Kidney (tissue), 14 donors: ENCODE results near the gene OR2H2. TPM values are rescaled to one million over a fixed set of nuclear protein-coding genes. Genes with fewer than 3 reads are reported as not detected.

Experiments
- DNase-seq, 5 donors: peaks; one replicate each; pipeline ENCODE4 v3.0.0-alpha.2; 2013 to 2020
- FAIRE-seq: peaks from 2 replicates; lab custom pipeline; 2012; peaks lifted over from hg19 to GRCh38; lab: Jason Lieb, UNC
- H3K27ac ChIP-seq, 2 donors: one replicate each; pipeline ENCODE4 v1.7.0; 2013; ENCODE audit warnings: low read depth in 2 of 2, low read length in 2 of 2, inconsistent platforms in 1 of 2
- H3K27me3 ChIP-seq: one replicate; pipeline ENCODE4 v1.7.1; 2013; ENCODE audit warnings: low read length, inconsistent platforms; ENCODE audit not compliant: control insufficient read depth, insufficient read depth
- H3K36me3 ChIP-seq, 3 donors: one replicate each; pipeline versions ENCODE4 v1.7.0 to v1.7.1; 2013; ENCODE audit warnings: low read length in 3 of 3, control low read depth in 1 of 3, inconsistent platforms in 1 of 3; ENCODE audit not compliant: insufficient read depth in 3 of 3, control insufficient read depth in 2 of 3
- H3K4me1 ChIP-seq, 3 donors: one replicate each; pipeline versions ENCODE4 v1.7.0 to v1.7.1; 2013; ENCODE audit warnings: low read length in 3 of 3, inconsistent platforms in 1 of 3, low read depth in 1 of 3; ENCODE audit not compliant: control insufficient read depth in 2 of 3, insufficient read depth in 2 of 3
- H3K4me3 ChIP-seq, 3 donors: one replicate each; pipeline versions ENCODE4 v1.7.0 to v1.8.1; 2013; ENCODE audit warnings: low read length in 3 of 3, control low read depth in 1 of 3, inconsistent platforms in 1 of 3
- H3K9ac ChIP-seq, 3 donors: one replicate each; pipeline versions ENCODE4 v1.7.0 to v1.7.1; 2013; ENCODE audit warnings: low read length in 3 of 3, control low read depth in 1 of 3, inconsistent platforms in 1 of 3
- H3K9me3 ChIP-seq, 3 donors: one replicate each; pipeline versions ENCODE4 v1.7.0 to v1.7.1; 2013; ENCODE audit warnings: low read length in 3 of 3, control low read depth in 1 of 3, inconsistent platforms in 1 of 3; ENCODE audit not compliant: control insufficient read depth in 2 of 3, insufficient read depth in 1 of 3
- intact Hi-C: fragments of 100-400 bp; cut with DNase I; formaldehyde crosslinking; loops from one replicate; pipeline ENCODE4 v1.11.1; 2022
- polyA plus RNA-seq: library from polyadenylated mRNA; stranded (reverse); fragments of 350-450 nt; fragmentation: Illumina TruSeq; extraction: RNeasy Lipid Tissue Mini Kit (QIAGEN cat#74804); gene quantifications from one replicate; pipeline ENCODE4 v1.2.3, GENCODE V29; 2014; ENCODE audit warnings: low read depth, low replicate concordance; ENCODE audit not compliant: insufficient read depth
- total RNA-seq: library from RNA; stranded (reverse); fragmentation: NEBNext Ultra II Directional; extraction: Animal tissue kit (Norgen Biotek cat#: 25700); gene quantifications from one replicate; pipeline ENCODE4 v1.2.1, GENCODE V29; 2021
- TF ChIP-seq, protein P1 (sequence below): IDR thresholded peaks from 3 replicates; pipeline ENCODE4 v1.5.1; 2012; ENCODE audit warnings: mild to moderate bottlenecking, moderate library complexity, borderline replicate concordance; ENCODE audit not compliant: insufficient read depth; ENCODE audit errors: extremely low read depth
- donor health status: control.
- donor health status: control.
- donor health status: control.
- donor health status: control.
- donor health status: control.
- donor health status: DM: yes; HTN: yes; CAD: no.
- donor health status: Normal renal cell carcinoma (clear cell type).

Gene OR2H2
- total and polyA plus RNA-seq, 2 donors from 2014 or later: not detected

DNA sequence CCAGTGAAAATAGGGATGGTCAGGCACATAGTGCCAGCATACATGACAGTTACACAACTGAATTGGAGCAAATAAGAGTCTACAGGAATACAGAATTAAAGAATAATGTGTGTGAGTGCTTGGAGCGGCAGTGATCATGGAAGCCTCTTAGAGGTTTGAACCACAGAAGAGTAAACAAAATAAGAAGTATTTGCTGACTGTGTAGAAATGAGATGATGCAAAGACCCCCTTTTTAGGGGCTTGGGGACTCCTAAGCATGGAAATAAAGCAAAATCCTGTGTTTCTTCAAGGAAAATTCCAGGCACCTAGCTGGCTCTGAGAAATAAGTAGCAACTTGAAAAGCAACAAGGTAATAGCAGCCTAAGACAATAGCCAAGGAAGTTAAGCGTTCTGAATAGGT, 6.8 kb downstream of the OR2H2 start:
- no peaks in the 10 kb centered on the region for H3K4me1 ChIP-seq
- H3K9ac ChIP-seq: no peak overlapping the region
- no peak for DNase-seq
- intact Hi-C loops: no loop called here
- TF ChIP-seq, protein P1, sequence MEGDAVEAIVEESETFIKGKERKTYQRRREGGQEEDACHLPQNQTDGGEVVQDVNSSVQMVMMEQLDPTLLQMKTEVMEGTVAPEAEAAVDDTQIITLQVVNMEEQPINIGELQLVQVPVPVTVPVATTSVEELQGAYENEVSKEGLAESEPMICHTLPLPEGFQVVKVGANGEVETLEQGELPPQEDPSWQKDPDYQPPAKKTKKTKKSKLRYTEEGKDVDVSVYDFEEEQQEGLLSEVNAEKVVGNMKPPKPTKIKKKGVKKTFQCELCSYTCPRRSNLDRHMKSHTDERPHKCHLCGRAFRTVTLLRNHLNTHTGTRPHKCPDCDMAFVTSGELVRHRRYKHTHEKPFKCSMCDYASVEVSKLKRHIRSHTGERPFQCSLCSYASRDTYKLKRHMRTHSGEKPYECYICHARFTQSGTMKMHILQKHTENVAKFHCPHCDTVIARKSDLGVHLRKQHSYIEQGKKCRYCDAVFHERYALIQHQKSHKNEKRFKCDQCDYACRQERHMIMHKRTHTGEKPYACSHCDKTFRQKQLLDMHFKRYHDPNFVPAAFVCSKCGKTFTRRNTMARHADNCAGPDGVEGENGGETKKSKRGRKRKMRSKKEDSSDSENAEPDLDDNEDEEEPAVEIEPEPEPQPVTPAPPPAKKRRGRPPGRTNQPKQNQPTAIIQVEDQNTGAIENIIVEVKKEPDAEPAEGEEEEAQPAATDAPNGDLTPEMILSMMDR: no peak
- H3K9me3 ChIP-seq: no peaks in the 10 kb centered on the region
- no peaks in the 10 kb centered on the region for H3K36me3 ChIP-seq
- no peak overlapping the region for H3K4me3 ChIP-seq
- H3K27me3 ChIP-seq: no peaks in the 10 kb centered on the region
- no peak for FAIRE-seq
- H3K27ac ChIP-seq: no peak overlapping the region

DNA sequence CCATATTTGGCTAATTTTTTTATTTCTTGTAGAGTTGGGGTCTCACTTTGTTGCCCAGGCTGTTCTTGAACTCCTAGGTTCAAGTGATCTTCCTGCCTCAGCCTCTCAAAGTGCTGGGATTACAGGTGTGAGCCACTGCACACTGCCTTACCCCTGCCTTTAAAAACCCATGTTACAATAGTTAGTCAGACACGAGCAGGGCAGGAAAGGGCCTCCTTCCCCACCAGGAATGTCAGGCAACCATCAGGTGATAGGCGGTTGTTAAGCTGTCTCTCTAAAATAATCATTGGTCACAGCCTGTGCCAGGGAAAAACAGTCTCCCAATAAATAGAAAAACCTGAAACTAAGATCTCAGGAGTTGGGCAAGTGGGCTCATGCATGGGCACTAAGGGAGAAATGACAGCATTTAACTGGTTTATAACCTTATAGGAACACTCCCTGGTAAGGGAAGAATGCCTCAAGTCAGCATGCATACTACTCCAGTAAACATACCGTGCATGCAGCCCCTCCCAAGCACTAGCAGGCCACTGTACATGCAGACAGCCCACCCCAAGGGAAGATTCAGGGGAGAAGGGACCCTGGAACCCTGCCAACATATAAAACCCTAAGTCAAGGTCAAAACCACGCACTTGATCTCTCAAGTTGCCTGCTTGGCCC, 8.4 kb downstream of the OR2H2 start:
- FAIRE-seq: no peak
- TF ChIP-seq, protein P1: no peak

DNA sequence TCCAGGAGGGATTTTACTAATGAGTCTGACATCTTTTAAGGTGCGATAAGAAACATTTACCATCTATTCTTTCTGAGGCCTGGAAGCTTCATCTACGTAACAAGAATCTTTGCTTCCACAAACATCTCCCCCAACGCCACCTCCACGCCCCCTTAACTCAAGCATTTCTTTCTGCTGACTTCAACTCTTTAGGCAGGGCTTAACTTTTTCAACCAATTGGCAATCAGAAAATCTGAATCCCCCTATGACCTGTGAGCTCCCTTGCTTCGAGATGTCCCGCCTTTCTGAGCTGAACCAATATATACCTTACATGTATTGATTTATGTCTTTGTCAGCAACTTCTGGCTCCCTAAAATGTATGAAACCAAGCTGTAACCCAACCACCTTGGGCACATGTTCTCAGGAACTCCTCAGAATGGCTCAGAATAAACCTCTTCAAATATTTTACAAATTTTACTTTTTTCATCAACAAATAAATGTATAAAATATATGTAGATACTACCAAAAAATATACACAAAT, 11.5 kb downstream of the OR2H2 start:
- Histone ChIP-seq H3K27me3 (no peaks in the 10 kb centered on the region), H3K4me1 (no peaks in the 10 kb centered on the region), H3K27ac (no peak overlapping the region), H3K9me3 (no peaks in the 10 kb centered on the region), H3K36me3 (no peaks in the 10 kb centered on the region), H3K4me3 (no peak overlapping the region), H3K9ac (no peak overlapping the region)
- TF ChIP-seq, protein P1: no peak
- intact Hi-C loops: no loop called here
- FAIRE-seq (no peak), DNase-seq (peak in 1 of 5 donors; percentile 4)

More for the DNA sequence above, 8.4 kb downstream of the OR2H2 start:
- Histone ChIP-seq H3K36me3 (no peaks in the 10 kb centered on the region), H3K4me3 (no peak overlapping the region), H3K9ac (no peak overlapping the region), H3K9me3 (no peaks in the 10 kb centered on the region), H3K27ac (no peak overlapping the region), H3K4me1 (no peaks in the 10 kb centered on the region), H3K27me3 (no peaks in the 10 kb centered on the region)
- intact Hi-C loops: no loop called here
- DNase-seq: peak in 1 of 5 donors; percentile 1
